Activated naive CD8-positive, alpha-beta T cell (primary cell): ENCODE results near the gene FGFBP1.
"Not testable (repeated sequence)": the region's sequence is repeated elsewhere in the genome, so short reads cannot be mapped to it uniquely, and the experiment has no call there.

Experiments used
- H3K27ac Mint-ChIP-seq: one replicate; pipeline ENCODE4 v1.8.0; 2021; ENCODE audit warnings: mixed read lengths
- H3K27me3 Mint-ChIP-seq: one replicate; pipeline ENCODE4 v1.8.0; 2021; ENCODE audit warnings: mixed read lengths
- H3K36me3 Mint-ChIP-seq: one replicate; pipeline ENCODE4 v1.8.0; 2021; ENCODE audit warnings: mixed read lengths
- H3K4me1 Mint-ChIP-seq: one replicate; pipeline ENCODE4 v1.8.0; 2021; ENCODE audit warnings: low read depth, mixed read lengths
- H3K4me3 Mint-ChIP-seq: one replicate; pipeline ENCODE4 v1.8.0; 2021; ENCODE audit warnings: mild to moderate bottlenecking, mixed read lengths
- H3K9me3 Mint-ChIP-seq: one replicate; pipeline ENCODE4 v1.8.0; 2021; ENCODE audit warnings: low read depth, mixed read lengths

Gene FGFBP1

GRCh38 chr4:15930314-15930713 lies 8.2 kb downstream of the FGFBP1 start:
- peaks cover 6% of the 10 kb centered on the region for H3K4me1 Mint-ChIP-seq
- H3K4me3 Mint-ChIP-seq, result no peak overlapping the region
- no peaks in the 10 kb centered on the region for H3K9me3 Mint-ChIP-seq
- no peak overlapping the region for H3K27ac Mint-ChIP-seq
- H3K27me3 Mint-ChIP-seq, result peaks cover 3% of the 10 kb centered on the region
- no peaks in the 10 kb centered on the region for H3K36me3 Mint-ChIP-seq

DNA sequence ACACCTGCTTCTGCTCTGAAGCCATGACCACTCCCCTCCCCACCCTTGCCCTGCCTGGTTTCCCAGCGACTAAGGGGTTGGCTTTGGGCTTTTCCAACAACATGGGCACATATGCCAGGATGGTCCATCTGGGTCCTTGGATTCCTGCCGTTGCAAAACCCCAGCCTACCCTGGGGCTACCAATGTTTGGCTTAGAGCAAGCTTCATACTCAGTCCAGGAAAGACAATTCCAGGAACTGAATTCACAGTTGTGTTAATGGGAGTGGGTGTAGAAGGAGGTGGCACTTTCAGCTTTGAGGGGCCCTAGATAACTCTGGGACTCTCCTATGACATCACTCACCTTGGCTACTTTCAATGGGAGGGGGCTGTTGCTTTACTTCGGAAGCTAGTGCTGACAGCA lies 9.0 kb downstream of the FGFBP1 start:
- peaks cover 6% of the 10 kb centered on the region for H3K4me1 Mint-ChIP-seq
- no peak overlapping the region for H3K4me3 Mint-ChIP-seq
- H3K27me3 Mint-ChIP-seq, result peaks cover 3% of the 10 kb centered on the region
- no peaks in the 10 kb centered on the region for H3K9me3 Mint-ChIP-seq
- H3K27ac Mint-ChIP-seq, result no peak overlapping the region
- no peaks in the 10 kb centered on the region for H3K36me3 Mint-ChIP-seq

GRCh38 chr4:15928883-15929282 lies 9.7 kb downstream of the FGFBP1 start:
- Mint-ChIP-seq H3K27me3 (peaks cover 3% of the 10 kb centered on the region), H3K27ac (no peak overlapping the region), H3K9me3 (no peaks in the 10 kb centered on the region), H3K4me3 (no peak overlapping the region), H3K36me3 (no peaks in the 10 kb centered on the region), H3K4me1 (peaks cover 6% of the 10 kb centered on the region)

GRCh38 chr4:15926486-15926885 lies 12.1 kb downstream of the FGFBP1 start:
- Mint-ChIP-seq H3K36me3 (no peaks in the 10 kb centered on the region), H3K4me3 (no peak overlapping the region), H3K27me3 (no peaks in the 10 kb centered on the region), H3K27ac (no peak overlapping the region), H3K9me3 (no peaks in the 10 kb centered on the region), H3K4me1 (peaks cover 6% of the 10 kb centered on the region)

DNA sequence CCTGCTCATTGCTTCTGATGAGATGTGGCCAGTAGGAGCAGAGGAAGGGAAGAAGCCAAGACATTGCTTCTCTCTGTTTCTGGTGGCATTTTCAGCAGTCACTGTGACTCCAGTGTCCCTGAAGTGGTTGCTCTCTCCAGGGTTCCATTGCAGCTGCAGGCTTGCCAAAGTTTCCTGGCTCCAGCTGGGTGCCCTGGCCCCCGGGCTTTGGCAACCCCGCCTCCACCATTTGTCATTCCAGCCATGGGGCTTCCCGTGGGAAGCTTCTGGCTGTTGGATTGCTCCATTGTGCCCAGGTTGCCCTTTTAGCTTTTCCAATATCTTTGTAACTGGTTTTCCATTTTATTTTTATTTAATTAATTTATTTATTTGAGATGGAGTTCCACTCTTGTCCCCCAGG lies 12.7 kb downstream of the FGFBP1 start:
- Mint-ChIP-seq H3K36me3 (no peaks in the 10 kb centered on the region), H3K4me1 (peaks cover 6% of the 10 kb centered on the region), H3K9me3 (no peaks in the 10 kb centered on the region), H3K27me3 (no peaks in the 10 kb centered on the region), H3K4me3 (no peak overlapping the region), H3K27ac (no peak overlapping the region)

DNA sequence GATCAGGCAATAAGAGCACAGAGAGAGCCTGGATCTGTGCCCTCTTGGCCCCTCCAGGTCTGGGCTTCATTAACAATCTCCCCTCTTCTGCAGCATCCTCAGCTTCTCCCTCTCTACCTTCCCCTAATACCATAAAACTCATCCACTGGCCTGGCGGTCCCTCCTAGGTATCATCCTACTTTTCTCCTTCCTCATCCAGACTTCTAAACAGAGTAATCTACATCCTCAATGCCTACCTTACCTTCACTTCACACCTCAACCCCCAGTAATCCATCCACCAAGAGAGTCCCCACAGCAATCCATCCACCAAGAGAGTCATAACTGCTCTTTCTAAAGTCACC lies 17.0 kb downstream of the FGFBP1 start:
- H3K9me3 Mint-ChIP-seq, result no peaks in the 10 kb centered on the region
- no peaks in the 10 kb centered on the region for H3K4me1 Mint-ChIP-seq
- H3K27me3 Mint-ChIP-seq, result peaks cover 4% of the 10 kb centered on the region
- H3K27ac Mint-ChIP-seq, result no peak overlapping the region
- no peak overlapping the region for H3K4me3 Mint-ChIP-seq
- no peaks in the 10 kb centered on the region for H3K36me3 Mint-ChIP-seq

DNA sequence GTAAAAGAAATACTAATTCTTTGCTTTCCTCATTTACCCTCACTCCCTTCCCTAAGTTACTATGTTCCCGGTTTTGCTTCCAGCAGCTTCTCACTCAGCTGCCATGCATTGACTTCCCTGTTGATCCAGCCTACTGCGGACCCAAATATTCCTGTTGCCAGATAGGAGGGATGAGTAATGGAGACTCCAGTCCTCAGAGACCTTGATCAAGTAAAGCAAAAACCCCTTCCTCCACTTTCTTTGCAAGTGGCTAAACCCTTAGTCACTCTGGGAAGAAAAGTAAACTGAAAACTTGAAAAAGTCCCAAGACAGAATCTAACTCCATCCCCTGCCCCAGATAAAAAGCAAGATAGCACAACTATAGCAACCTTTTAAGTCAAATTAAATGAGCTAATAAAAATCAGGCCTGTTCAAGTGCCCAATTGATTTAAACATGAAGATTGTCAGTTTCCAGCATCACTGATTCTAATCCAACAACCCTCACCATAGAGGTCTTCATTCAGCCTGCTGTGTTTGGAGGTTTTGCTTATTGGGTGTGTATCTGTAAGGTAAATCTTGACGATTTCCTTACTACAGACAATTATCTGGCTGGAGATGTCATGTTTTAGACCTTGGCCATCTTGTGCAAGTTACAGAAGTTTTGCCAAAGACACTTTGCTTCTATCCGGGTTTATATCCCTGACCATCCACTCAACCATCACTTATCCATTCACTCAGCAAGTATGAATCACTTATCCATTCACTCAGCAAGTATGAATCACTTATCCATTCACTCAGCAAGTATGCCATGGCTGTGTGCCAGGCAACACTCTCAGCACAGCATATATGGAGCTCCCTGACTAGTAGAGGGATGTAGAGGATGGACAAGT lies 17.6 kb downstream of the FGFBP1 start:
- peaks cover 2% of the 10 kb centered on the region for H3K9me3 Mint-ChIP-seq
- peaks cover 2% of the 10 kb centered on the region for H3K36me3 Mint-ChIP-seq
- peaks cover 4% of the 10 kb centered on the region for H3K27me3 Mint-ChIP-seq
- H3K4me3 Mint-ChIP-seq, result no peak overlapping the region
- H3K27ac Mint-ChIP-seq, result no peak overlapping the region
- no peaks in the 10 kb centered on the region for H3K4me1 Mint-ChIP-seq

GRCh38 chr4:15918484-15919129 lies 19.9 kb downstream of the FGFBP1 start:
- Mint-ChIP-seq H3K27ac (no peak overlapping the region), H3K9me3 (peaks cover 5% of the 10 kb centered on the region), H3K4me3 (no peak overlapping the region), H3K27me3 (peaks cover 4% of the 10 kb centered on the region), H3K36me3 (peaks cover 5% of the 10 kb centered on the region), H3K4me1 (no peaks in the 10 kb centered on the region)

- Mint-ChIP-seq H3K27ac (no peak overlapping the region), H3K27me3 (peaks cover 4% of the 10 kb centered on the region), H3K9me3 (peaks cover 5% of the 10 kb centered on the region), H3K36me3 (peaks cover 5% of the 10 kb centered on the region), H3K4me3 (no peak overlapping the region), H3K4me1 (no peaks in the 10 kb centered on the region)
These were observed 21.2 kb downstream of the FGFBP1 start for GRCh38 chr4:15917297-15917696.

DNA sequence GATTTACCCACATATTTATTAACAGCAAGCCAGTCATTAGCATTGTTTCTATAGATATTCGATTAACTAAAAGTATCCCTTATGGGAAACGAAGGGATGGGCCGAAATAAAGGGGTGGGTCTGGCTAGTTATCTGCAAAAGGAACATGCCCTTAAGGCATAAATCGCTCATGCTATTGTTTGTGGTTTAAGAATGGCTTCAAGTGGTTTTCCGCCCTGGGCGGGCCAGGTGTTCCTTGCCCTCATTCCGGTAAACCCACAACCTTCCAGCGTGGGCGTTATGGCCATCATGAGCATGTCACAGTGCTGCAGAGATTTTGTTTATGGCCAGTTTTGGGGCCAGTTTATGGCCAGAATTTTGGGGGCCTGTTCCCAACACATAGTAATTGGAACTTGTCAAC lies 22.2 kb downstream of the FGFBP1 start:
- not testable (repeated sequence) for H3K27ac Mint-ChIP-seq, H3K4me1 Mint-ChIP-seq, H3K27me3 Mint-ChIP-seq, H3K36me3 Mint-ChIP-seq, H3K9me3 Mint-ChIP-seq, H3K4me3 Mint-ChIP-seq

DNA sequence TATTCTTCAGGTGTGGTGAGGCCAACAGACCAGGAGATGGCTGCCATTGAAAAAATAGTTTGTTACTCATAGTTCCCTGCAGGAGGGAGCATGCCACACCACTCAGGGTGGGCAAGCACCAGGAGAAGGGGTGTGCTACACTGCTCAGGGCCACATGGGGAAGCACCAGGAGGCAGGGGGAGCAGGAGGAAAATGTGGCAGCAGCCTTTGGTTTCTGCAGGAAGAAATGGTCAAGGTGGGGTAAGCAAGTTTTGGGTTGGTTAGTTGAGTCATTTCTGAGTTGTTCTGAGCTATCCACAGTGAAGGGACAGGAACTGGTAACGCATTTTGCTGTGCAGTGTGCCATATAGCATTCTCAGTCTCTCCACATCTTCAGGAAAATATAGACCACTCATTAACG lies 23.8 kb downstream of the FGFBP1 start:
- Mint-ChIP-seq H3K27ac (no peak overlapping the region), H3K27me3 (peaks cover 4% of the 10 kb centered on the region), H3K4me1 (no peaks in the 10 kb centered on the region), H3K36me3 (peaks cover 5% of the 10 kb centered on the region), H3K4me3 (no peak overlapping the region), H3K9me3 (peaks cover 5% of the 10 kb centered on the region)

- H3K4me3 Mint-ChIP-seq, result no peak overlapping the region
- peaks cover 5% of the 10 kb centered on the region for H3K36me3 Mint-ChIP-seq
- peaks cover 4% of the 10 kb centered on the region for H3K27me3 Mint-ChIP-seq
- no peaks in the 10 kb centered on the region for H3K4me1 Mint-ChIP-seq
- no peak overlapping the region for H3K27ac Mint-ChIP-seq
- H3K9me3 Mint-ChIP-seq, result peaks cover 5% of the 10 kb centered on the region
These were observed 24.2 kb downstream of the FGFBP1 start for GRCh38 chr4:15914291-15914690.

DNA sequence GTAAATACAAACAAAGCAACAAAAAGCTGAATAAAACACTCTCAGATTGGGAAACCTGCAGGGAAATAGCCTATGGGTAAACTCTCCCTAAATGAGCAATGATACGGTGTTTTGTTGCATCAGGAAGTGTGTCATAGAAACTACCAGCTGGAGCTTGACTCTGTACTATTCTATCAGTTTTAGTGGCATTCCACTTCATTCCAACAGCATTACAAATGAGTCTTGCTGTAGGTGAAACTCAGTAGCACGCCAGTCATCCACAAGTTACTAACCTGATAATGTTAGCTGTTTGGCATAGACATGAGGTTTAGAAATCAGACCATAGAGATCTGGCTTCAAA lies 24.9 kb downstream of the FGFBP1 start:
- Mint-ChIP-seq H3K9me3 (peaks cover 5% of the 10 kb centered on the region), H3K4me1 (no peaks in the 10 kb centered on the region), H3K27ac (no peak overlapping the region), H3K36me3 (peaks cover 5% of the 10 kb centered on the region), H3K4me3 (no peak overlapping the region), H3K27me3 (peaks cover 2% of the 10 kb centered on the region)

DNA sequence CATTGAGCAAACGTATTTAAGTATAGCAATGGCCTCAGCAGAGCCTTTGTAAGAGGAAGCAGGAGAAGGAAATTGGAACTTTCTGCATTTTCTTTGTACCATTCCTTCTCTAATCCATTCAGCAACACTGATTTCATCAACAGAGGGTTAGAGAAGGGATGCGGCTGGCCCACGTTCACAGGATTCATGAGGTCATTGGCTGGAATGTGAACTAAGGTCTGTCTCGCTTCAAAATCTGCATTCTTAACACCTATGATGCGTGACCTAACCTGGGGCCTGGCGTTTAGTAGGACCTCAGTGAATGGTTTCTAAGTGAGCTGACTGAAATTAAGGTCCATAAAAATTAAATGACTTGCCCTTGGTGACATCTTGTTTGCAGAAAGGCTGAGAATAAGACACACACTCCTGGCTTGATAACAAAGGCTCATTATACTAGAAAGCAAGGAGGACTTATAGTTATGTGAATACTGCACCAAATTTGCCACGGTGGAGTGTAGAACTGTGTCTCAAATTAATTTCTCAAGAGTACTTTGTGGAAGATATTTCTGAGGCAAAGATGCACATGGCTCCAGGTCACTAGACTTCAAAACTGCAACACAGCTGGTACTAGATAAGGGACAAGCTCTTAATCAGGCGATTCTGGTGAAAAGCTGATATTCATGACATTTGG lies 25.4 kb downstream of the FGFBP1 start:
- Mint-ChIP-seq H3K9me3 (peaks cover 5% of the 10 kb centered on the region), H3K27me3 (no peaks in the 10 kb centered on the region), H3K4me1 (no peaks in the 10 kb centered on the region), H3K27ac (no peak overlapping the region), H3K4me3 (no peak overlapping the region), H3K36me3 (peaks cover 5% of the 10 kb centered on the region)

GRCh38 chr4:15912236-15912635 lies 26.3 kb downstream of the FGFBP1 start:
- Mint-ChIP-seq H3K4me3 (no peak overlapping the region), H3K27ac (no peak overlapping the region)

More at GRCh38 chr4:15912236-15912635, 26.3 kb downstream of the FGFBP1 start:
- H3K36me3 Mint-ChIP-seq, result peaks cover 5% of the 10 kb centered on the region
- no peaks in the 10 kb centered on the region for H3K27me3 Mint-ChIP-seq
- H3K9me3 Mint-ChIP-seq, result peaks cover 5% of the 10 kb centered on the region
- H3K4me1 Mint-ChIP-seq, result no peaks in the 10 kb centered on the region
